Ammon's horn (tissue), 1 donor: ENCODE data around the gene CHMP4B.

Experiments
- DNase-seq: peaks from one replicate; pipeline ENCODE4 v3.0.0-alpha.2; 2016; ENCODE audit warnings: low spot score

Gene CHMP4B

GRCh38 chr20:33864324-33864963 lies 53.3 kb downstream of the CHMP4B start:
- no peak for DNase-seq

- no peak for DNase-seq
Observed at GRCh38 chr20:33865761-33866370, 54.7 kb downstream of the CHMP4B start.

- DNase-seq = peak; percentile 24
Observed at GRCh38 chr20:33866398-33867100, 55.4 kb downstream of the CHMP4B start.

- DNase-seq = no peak
Observed at GRCh38 chr20:33868042-33868441, 56.9 kb downstream of the CHMP4B start.

- DNase-seq = no peak
Observed at GRCh38 chr20:33868595-33868994, 57.4 kb downstream of the CHMP4B start.

- DNase-seq = no peak
Observed at GRCh38 chr20:33869283-33869682, 58.1 kb downstream of the CHMP4B start.

GRCh38 chr20:33871362-33871761 lies 60.2 kb downstream of the CHMP4B start:
- DNase-seq = no peak

GRCh38 chr20:33874129-33874528 lies 63.0 kb downstream of the CHMP4B start:
- no peak for DNase-seq

GRCh38 chr20:33875055-33875454 lies 63.9 kb downstream of the CHMP4B start:
- DNase-seq = no peak

GRCh38 chr20:33875534-33876026 lies 64.4 kb downstream of the CHMP4B start:
- DNase-seq = no peak

GRCh38 chr20:33878583-33878982 lies 67.4 kb downstream of the CHMP4B start:
- no peak for DNase-seq

- DNase-seq = no peak
Observed at GRCh38 chr20:33880396-33880795, 69.2 kb downstream of the CHMP4B start.

GRCh38 chr20:33881989-33882388 lies 70.8 kb downstream of the CHMP4B start:
- DNase-seq = no peak

- DNase-seq = no peak
Observed at GRCh38 chr20:33882481-33882880, 71.3 kb downstream of the CHMP4B start.

- DNase-seq = no peak
Observed at GRCh38 chr20:33883164-33883563, 72.0 kb downstream of the CHMP4B start.

GRCh38 chr20:33884633-33885032 lies 73.5 kb downstream of the CHMP4B start:
- no peak for DNase-seq

GRCh38 chr20:33889312-33889711 lies 78.2 kb downstream of the CHMP4B start:
- DNase-seq = no peak

- no peak for DNase-seq
Observed at GRCh38 chr20:33890557-33890956, 79.4 kb downstream of the CHMP4B start.

- no peak for DNase-seq
Observed at GRCh38 chr20:33893314-33893713, 82.2 kb downstream of the CHMP4B start.

GRCh38 chr20:33894798-33895197 lies 83.7 kb downstream of the CHMP4B start:
- DNase-seq = no peak

- no peak for DNase-seq
Observed at GRCh38 chr20:33896509-33896908, 85.4 kb downstream of the CHMP4B start.

GRCh38 chr20:33897313-33897912 lies 86.3 kb downstream of the CHMP4B start:
- DNase-seq = no peak

- no peak for DNase-seq
Observed at GRCh38 chr20:33899106-33899505, 88.0 kb downstream of the CHMP4B start.
